RWPE2 (cell line): ENCODE results near the gene ITPK1.

Source experiments
- ATAC-seq: fragments of 200-7000 bp; cut with Tn5 transposase; 3 replicates; pipeline ENCODE4 v1.9.1; 2021; ENCODE audit warnings: low read depth
- DNase-seq: peaks from one replicate; pipeline ENCODE4 v3.0.0-alpha.2; 2020; ENCODE audit warnings: low spot score
- H3K27ac ChIP-seq: fragments of 450-650 bp; 2 replicates; pipeline ENCODE4 v1.5.1; 2017; ENCODE audit warnings: mild to moderate bottlenecking; ENCODE audit not compliant: poor library complexity, severe bottlenecking
- H3K27me3 ChIP-seq: fragments of 250-450 bp; sonication (Bioruptor Pico); 2 replicates; pipeline ENCODE4 v1.5.1; 2021; ENCODE audit warnings: mild to moderate bottlenecking, moderate library complexity; ENCODE audit not compliant: insufficient read depth, poor library complexity, severe bottlenecking
- H3K36me3 ChIP-seq: fragments of 250-450 bp; sonication (Bioruptor Pico); 2 replicates; pipeline ENCODE4 v1.5.1; 2020; ENCODE audit warnings: low read depth, mild to moderate bottlenecking, moderate library complexity
- H3K4me1 ChIP-seq: fragments of 250-450 bp; sonication (Bioruptor Pico); 2 replicates; pipeline ENCODE4 v1.5.1; 2021; ENCODE audit warnings: mild to moderate bottlenecking, moderate library complexity; ENCODE audit not compliant: insufficient read depth, poor library complexity, severe bottlenecking
- H3K4me3 ChIP-seq: fragments of 250-450 bp; sonication (Bioruptor Pico); 2 replicates; pipeline ENCODE4 v1.5.1; 2021; ENCODE audit warnings: mild to moderate bottlenecking, moderate library complexity; ENCODE audit not compliant: severe bottlenecking
- H3K9me3 ChIP-seq: fragments of 250-450 bp; sonication (Bioruptor Pico); 2 replicates; pipeline ENCODE4 v1.5.1; 2021; ENCODE audit warnings: mild to moderate bottlenecking, moderate library complexity; ENCODE audit not compliant: severe bottlenecking
- CTCF ChIP-seq: fragments of 450-650 bp; IDR thresholded peaks from one replicate; pipeline ENCODE4 v1.5.1; 2017; ENCODE audit warnings: mild to moderate bottlenecking, moderate library complexity; ENCODE audit not compliant: poor library complexity, severe bottlenecking

Gene ITPK1

GRCh38 chr14:93030761-93031160 is 85.0 kb downstream of the ITPK1 start:
- Histone ChIP-seq H3K27ac (no peak overlapping the region), H3K9me3 (no peaks in the 10 kb centered on the region), H3K4me3 (no peak overlapping the region), H3K4me1 (peaks cover 34% of the 10 kb centered on the region), H3K36me3 (peaks cover 10% of the 10 kb centered on the region; the same call in 1 of the 2 replicates), H3K27me3 (no peaks in the 10 kb centered on the region)
- no peak for ATAC-seq
- TF ChIP-seq CTCF: no peak
- DNase-seq: no peak

GRCh38 chr14:93029911-93030508 is 85.7 kb downstream of the ITPK1 start:
- DNase-seq (no peak), ATAC-seq (no peak)
- H3K27me3 ChIP-seq: no peaks in the 10 kb centered on the region
- no peaks in the 10 kb centered on the region for H3K9me3 ChIP-seq
- H3K27ac ChIP-seq: no peak overlapping the region
- H3K4me3 ChIP-seq: no peak overlapping the region
- no peak for TF ChIP-seq CTCF
- H3K36me3 ChIP-seq: peaks cover 10% of the 10 kb centered on the region; the same call in 1 of the 2 replicates
- peaks cover 28% of the 10 kb centered on the region for H3K4me1 ChIP-seq

GRCh38 chr14:93029417-93029816 is 86.3 kb downstream of the ITPK1 start:
- H3K27ac ChIP-seq: no peak overlapping the region
- H3K4me1 ChIP-seq: peaks cover 24% of the 10 kb centered on the region
- H3K4me3 ChIP-seq: no peak overlapping the region

GRCh38 chr14:93028724-93029076 is 87.0 kb downstream of the ITPK1 start:
- H3K4me3 ChIP-seq: no peak overlapping the region
- DNase-seq: no peak
- H3K9me3 ChIP-seq: no peaks in the 10 kb centered on the region
- H3K36me3 ChIP-seq: peaks cover 10% of the 10 kb centered on the region; the same call in 1 of the 2 replicates
- ATAC-seq: no peak
- H3K27me3 ChIP-seq: no peaks in the 10 kb centered on the region
- peaks cover 19% of the 10 kb centered on the region for H3K4me1 ChIP-seq
- TF ChIP-seq CTCF: no peak
- no peak overlapping the region for H3K27ac ChIP-seq

More at GRCh38 chr14:93029417-93029816, 86.3 kb downstream of the ITPK1 start:
- ATAC-seq (no peak), DNase-seq (no peak)
- Histone ChIP-seq H3K9me3 (no peaks in the 10 kb centered on the region), H3K36me3 (peaks cover 10% of the 10 kb centered on the region; the same call in 1 of the 2 replicates), H3K27me3 (no peaks in the 10 kb centered on the region)
- no peak for TF ChIP-seq CTCF
